NOMO-1 treated with DMSO at 0.1 percent for 48 hours (cell line): ENCODE data around the gene RUFY4.
A peak's percentile ranks its signal among the peaks of the same experiment; 100 is the strongest.
"Not testable (repeated sequence)": the region's sequence is repeated elsewhere in the genome, so short reads cannot be mapped to it uniquely, and the experiment has no call there.

Source experiments
- DNase-seq: peaks from one replicate; lab custom pipeline; 2025; ENCODE audit not compliant: unreplicated experiment; lab: John Stamatoyannopoulos, UW

RUFY4 gene

DNA sequence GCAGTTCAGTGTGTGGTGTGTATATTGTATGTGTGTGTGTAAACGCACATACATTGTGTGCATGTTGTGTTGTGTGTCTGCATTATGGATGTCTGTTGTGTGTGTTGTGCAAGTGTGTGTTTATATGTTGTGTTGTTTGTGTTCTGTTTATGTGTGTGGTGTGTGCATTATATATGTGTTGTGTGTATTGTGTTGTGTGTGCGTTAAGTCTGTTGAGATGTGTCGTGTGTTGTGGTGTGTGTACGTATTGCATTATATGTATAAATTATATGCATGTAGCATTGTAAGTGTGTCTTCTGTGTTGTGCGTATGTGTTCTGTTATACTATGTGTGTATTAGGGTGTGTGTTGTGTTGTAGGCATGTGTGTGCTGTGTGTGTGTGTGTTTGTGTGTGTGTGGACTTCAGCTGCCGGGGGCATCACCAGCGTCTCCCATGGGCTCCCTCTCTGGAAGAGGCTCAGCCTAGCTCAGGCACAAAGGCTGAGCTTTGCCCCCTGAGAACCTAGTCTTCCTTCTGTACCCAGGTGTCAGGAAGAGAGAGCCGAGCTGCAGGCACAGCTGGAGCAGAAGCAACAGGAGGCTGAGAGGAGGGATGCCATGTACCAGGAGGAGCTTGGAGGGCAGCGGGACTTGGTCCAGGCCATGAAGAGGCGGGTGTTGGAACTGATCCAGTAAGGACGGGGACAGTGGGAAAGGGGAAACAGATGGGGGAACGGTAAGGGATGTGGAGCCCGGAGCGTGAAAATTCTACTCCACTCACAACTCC, 13.7 kb downstream of the RUFY4 start:
- DNase-seq, result no peak

DNA sequence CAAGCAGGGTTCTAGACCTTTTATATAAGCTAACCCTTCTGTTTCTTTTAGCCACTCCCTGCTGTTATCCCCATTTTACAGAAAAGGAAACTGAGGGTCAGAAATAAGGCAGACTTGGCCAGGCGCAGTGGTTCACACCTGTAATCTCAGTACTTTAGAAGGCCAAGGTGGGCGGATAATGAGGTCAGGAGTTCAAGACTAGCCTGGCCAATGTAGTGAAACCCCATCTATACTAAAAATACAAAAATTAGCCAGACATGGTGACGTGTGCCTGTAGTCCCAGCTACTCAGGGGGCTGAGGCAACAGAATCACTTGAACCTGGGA, 14.3 kb downstream of the RUFY4 start:
- DNase-seq, result no peak

DNA sequence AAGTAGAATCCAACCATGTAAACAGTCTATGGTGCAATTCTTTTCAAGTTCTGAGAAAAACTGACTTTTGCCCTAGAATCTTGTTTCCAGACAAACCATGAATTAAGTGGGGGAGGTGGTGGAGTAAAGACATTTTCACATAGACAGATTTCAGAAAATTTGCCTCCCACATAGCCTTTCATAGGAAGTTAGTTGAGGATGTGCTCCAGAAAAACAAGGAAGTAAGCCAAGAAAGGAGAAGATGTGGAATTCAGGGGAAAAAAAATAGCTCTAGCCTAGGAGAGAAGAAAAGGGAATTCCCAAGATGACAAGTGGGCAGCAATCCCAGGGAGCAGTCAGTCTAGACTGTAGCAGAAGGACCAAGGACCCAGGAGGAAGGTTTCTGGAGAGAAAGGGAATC, 17.4 kb downstream of the RUFY4 start:
- DNase-seq, result no peak

DNA sequence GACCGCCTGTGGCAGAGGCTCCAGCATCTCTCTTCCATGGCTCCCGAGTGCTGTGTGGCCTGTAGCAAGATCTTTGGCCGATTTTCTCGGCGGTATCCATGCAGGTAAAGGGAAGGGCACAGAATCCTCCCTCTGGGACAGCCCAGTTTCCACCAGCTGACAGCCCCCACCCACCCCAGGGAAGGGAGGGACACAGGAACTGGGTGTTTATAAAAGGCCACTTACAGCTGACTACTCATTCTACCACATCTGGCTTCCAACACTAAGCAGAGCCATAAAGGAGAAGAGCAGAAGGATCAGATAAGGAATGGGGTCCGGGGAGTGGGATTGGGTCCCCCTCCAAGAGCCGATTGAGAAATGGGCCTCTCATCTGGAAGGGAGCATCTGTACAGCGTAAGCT, 20.2 kb downstream of the RUFY4 start:
- no peak for DNase-seq

DNA sequence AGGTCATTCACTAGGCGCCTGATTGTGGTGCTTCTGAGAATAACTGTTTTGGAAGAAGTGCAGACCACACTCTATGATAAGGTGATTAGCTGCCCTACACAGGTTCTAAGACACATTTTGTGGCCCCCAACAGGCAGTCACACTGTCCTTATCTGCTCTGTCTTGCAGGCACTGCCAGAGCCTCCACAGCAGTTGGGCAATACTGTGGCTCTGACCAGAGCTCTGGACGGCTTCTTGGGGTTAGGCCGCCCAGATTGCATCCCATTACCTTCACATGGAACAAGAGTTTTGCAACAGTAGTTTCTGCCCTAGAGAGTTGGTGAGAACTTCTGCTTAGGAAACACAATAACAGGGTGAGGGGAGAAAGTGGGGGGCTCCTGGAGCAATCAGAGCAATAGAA, 22.7 kb downstream of the RUFY4 start:
- peak; percentile 75 for DNase-seq

DNA sequence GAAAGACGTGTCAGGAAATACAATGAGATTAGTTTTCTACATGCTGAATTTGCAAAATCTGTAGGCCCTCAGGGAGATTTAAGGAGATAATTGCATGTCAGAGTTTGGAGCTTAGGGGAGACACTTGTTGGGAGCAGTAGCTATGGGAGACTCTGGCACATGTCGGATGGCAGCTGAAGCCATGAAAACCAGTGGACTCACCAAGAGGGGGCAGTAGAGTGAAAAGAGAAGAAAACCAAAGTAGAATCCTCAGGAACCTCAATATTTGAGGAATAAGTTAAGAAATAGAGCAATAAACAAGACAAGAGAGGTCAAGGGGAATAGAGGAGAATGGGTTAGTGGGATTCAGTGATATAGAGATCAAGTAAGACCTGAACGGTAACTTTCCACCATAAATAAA, 24.8 kb downstream of the RUFY4 start:
- no peak for DNase-seq

DNA sequence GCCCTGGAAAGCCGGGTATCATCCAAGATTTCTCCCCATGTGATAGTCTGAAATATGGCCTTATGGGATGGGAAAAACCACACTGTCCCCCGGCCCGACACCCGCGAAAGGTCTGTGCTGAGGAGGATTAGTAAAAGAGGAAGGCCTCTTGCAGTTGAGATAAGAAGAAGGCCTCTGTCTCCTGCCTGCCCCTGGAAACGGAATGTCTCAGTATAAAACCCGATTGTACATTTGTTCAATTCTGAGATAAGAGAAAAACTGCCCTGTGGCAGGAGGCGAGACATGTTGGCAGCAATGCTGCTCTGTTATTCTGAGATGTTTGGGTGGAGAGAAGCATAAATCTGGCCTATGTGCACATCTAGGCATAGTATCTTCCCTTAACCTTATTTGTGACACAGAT, 26.8 kb downstream of the RUFY4 start:
- no peak for DNase-seq

DNA sequence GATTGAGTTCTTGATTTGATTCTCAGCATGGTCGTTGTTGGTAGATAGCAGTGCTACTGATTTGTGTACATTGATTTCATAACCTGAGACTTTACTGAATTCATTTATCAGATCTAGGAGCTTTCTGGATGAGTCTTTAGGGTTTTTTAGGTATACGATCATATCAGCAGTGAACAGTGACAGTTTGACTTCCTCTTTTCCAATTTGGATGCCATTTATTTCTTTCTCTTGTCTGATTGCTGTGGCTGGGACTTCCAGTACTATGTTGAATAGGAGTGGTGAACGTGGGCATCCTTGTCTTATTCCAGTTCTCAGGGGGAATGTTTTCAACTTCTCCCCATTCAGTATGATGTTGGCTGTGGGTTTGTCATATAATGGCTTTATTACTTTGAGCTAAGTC, 28.9 kb downstream of the RUFY4 start:
- DNase-seq, result no peak

DNA sequence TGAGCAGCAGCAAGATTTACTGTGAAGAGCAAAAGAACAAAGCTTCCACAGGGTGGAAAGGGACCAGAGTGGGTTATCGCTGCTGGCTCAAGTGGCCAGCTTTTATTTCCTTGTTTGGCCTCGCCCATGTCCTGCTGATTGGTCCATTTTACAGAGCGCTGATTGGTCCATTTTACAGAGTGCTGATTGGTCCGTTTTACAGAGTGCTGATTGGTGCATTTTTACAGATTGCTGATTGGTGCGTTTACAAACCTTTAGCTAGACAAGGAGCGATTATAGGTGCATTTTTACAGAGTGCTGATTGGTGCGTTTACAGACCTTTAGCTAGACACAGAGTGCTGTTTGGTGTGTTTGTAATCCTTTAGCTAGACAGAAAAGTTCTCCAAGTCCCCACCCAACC, 39.8 kb downstream of the RUFY4 start:
- DNase-seq, result not testable (repeated sequence)

DNA sequence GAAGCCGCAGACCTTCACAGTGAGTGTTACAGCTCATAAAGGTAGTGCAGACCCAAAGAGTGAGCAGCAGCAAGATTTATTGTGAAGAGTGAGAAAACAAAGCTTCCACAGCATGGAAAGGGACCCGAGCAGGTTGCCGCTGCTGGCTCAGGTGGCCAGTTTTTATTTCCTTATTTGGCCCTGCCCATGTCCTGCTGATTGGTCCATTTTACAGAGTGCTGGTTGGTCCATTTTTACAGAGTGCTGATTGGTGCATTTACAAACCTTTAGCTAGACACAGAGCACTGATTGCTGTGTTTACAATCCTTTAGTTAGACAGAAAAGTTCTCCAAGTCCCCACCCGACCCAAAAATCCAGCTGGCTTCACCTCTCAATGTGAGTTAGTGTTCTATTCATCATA, 52.7 kb downstream of the RUFY4 start:
- DNase-seq, result not testable (repeated sequence)

DNA sequence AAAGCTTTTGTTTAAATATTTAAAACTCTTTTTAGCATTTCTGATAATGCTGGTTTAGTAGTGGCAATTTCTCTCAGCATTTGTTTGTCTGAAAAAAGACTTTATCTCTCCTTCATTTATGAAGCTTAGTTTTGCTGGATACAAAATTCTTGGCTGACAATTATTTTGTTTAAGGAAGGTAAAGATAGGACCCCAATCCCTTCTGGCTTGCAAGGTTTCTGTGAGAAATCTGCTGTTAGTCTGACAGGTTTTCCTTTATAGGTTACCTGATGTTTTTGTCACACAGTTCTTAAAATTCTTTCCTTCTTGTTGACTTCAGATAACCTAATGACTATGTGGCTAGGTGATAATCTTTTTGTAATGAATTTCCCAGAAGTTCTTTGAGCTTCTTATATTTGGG, 53.2 kb downstream of the RUFY4 start:
- DNase-seq, result not testable (repeated sequence)

DNA sequence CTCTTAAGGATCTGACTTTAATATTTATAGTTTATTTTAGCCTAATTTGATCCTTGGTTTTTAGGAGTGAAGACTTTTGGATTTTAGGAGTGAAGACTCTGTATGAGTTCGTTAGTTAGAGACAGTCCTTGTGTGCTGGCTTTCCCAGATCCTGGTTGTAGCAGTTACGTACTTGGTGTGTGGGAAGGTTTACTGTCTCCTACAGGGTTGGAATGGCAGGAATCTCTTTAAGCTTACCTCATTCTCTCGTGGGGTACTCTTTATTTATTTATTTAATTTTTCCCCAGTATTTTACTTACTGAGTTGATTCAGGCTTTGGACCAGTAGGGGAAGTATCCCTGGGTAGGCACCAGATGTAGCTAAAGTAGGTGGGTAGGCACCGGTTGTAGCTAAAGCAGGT, 54.9 kb downstream of the RUFY4 start:
- no peak for DNase-seq

DNA sequence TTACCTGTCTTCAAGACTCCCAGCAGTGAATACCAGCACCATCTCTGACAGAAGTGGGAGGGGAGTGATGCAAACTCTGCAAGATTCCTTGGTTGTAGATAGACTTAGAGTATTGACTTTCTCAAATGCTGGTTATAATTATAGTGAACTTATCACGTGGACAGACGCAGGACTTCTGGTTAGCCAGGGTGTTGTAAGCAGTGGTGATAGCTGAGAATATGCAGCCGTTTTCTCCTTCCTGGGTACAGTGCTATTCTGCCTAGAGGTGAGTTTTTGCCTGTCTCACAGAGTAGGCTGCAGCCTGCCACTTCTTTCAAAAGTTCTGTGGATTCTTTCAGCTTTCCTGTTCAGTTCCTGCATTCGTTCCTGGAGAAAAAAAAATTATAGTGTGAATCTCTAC, 56.0 kb downstream of the RUFY4 start:
- DNase-seq, result peak; percentile 57

DNA sequence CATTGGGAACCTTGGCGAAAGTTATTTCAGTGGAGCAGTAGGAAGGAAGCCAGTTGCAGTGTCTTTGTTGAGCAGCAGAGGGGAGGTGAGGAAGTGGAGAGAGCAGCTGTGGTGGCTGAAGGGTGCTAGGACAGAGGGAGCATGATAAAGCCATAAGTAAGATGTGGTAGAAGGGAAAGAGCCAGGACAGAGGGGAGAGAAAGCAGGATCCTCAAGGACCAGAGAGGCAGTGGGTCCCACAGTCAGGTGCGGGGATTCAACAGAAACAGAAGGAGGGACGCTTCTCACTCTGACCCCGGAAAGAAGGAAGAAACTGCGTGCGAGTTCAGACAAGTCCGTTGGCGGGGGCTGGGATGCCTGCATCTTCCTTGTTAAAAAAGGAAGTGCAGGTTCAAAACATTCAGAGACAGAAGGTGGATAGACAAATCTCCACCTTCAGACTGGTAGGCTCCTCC, 56.6 kb downstream of the RUFY4 start, which contains the start of gene CXCR2:
TSS of gene CXCR2 (plus strand) at position 403 of the 455 bp plus-strand sequence. CDS start 8,774 bp downstream, outside the sequence.
- DNase-seq, result peak; percentile 91

DNA sequence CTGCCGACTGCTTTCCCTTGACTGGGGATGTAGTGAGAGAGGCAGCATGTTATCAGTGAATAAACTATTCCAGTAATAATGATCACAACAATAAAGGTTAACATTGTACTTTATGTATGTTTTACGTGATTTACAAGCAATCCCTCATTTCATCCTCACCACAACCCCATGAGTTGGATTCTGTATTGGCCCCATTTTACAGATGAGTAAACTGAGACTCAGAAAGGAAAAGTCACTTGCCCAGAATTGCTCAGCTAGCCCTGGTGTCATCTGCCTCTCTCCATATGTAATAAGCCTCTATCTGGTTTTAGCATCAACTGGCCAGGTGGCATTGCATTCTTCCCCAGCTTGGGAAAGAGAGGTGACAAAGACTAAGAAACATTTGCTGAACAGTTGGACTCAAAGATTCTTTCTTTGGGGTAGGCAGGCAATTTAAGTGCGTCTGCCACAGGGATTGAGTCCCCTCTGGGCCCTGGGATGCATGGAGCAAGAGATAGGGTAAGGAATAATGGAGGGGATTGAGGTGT, 58.9 kb downstream of the RUFY4 start:
- no peak for DNase-seq

DNA sequence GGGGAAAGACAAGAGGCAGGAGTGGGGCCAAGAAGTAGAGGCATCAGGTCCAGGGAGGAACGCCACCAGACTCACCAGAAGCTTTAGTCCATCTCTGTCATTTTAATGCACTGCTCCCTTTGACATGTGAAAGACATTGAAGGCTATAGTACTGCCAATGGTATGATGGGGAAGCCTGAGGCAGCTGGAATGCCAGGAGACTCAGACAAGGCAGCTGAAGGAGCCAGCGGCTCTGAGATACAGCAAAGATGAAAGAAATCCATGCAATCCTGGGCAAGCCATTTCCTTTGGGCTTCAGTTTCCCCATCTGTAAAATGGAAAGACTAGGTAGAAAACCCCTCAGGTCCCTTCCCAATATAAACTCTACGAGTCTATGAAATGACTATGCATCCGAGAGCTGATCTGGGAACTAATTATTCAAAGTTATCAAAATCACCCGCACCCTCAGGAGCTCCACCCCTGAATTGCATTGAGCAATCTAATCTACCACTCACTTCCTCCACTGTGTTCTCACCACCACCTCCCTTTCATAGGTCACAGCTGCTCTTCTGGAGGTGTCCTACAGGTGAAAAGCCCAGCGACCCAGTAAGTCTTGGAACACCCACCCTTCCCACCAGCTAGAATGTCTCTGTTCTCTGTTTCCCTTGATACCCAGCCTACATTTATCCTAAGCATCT, 59.9 kb downstream of the RUFY4 start:
- peak; percentile 71 for DNase-seq

DNA sequence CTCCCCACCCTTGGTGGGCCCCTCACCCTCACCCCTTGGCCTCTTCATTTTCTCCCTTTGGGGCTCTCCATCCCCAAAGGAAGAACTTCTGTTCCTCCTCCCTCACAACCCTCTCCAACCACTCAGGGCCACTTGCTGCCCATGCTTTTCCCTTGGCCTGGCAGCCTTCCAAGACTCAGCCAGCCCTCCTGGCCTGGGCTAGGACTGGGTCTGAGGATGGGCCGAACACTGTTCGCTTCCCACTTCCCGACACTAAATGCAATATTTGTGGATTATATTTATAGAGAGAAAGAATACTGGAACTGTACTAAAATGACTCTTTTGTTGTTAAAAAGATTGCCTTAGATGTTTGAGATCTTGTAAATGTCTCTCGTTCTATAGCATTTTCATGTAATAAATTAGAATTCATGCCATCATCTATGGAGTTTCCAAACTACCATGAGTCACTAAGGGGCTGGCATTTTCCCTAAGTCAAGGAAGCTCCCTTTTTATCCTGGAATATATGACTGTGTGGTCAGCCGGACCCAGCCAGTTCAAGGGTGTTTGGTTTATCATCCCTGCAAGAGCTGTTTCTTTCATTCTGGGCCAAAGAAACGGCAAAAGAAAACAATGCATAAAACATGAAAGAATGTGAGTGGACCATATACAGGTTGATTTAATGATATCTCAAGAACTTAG, 60.5 kb downstream of the RUFY4 start:
- DNase-seq, result no peak

DNA sequence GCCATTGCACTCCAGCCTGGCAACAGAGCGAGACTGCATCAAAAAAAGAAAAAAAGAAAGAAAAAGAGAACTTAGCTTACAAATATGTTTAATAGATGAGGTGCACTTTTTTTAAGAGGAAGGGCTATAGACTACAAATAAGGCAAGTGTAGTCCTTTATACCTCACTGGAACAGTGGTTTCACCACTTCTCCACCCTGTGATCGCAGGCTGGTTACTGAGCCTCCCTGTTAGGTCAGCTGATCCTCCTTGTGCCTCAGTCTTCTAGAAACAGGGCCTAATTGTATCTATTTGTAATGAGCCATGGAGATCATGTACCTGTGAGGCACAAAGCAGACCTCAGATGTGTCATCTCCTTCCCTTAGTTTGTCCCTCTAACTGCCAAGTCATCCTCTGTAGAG, 61.3 kb downstream of the RUFY4 start:
- no peak for DNase-seq

DNA sequence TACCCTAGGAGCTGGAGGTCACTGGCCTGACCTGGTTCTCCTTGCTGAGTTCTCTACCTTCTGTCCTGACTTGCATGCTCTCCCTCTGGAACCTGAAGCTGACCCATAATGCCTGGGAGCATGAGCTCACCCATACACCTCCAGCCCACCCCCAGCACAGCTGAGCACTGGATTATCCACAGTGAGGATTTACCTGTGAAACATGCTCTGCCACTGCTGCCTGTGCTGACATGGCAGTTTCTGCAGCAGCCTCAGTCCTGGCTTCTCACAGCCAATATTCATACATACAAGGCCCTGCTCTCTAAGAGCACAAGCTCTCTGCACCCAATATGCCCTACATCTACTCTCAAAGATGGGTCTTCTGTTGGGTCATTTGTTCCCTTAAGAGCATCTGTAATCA, 61.8 kb downstream of the RUFY4 start:
- DNase-seq, result no peak

DNA sequence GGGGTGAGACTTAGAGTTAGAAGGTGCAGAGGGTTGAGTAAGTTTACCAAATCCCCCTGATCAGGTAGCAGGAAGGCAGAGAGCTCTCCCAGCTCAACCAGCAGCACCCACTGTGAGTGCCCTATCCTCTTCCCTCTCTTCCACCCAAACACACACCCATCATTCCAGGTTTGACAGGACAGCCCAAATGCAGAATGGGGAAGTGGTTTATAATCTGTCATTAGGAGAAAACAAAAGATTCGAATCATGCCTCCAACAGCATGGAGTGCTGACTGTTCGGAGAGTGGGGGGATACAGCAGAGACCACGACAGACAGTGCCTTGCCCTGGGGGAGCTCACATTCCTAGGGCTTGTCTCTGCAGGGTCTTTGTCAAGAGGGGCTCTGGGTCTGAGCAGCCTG, 68.5 kb downstream of the RUFY4 start:
- DNase-seq, result no peak

DNA sequence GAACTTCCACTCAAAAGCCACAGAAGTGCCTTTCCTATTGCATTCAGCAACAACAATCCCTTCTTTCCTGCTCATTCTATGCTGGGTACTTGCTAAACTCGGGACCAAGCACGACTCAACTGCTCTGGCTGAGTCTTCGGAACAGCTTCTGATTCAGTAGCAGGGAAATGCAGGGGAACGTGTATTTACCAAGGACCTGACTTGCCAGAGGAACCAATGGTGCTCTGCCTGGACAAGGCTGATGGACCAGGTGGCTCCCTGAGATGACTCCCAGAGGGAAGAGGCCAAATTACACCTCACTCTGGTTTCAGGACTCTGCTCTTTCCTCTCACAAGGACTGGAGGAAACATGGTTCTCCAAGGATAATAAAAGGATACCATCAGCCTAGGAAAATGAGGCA, 69.0 kb downstream of the RUFY4 start:
- no peak for DNase-seq
